HG03460 (cell line): ENCODE results near the gene ACTL8.

Experiments used
- ATAC-seq: cut with Tn5 transposase; IDR thresholded peaks from one replicate; pipeline ENCODE4 v1.9.1; 2021; ENCODE audit not compliant: unreplicated experiment

The ACTL8 gene

DNA sequence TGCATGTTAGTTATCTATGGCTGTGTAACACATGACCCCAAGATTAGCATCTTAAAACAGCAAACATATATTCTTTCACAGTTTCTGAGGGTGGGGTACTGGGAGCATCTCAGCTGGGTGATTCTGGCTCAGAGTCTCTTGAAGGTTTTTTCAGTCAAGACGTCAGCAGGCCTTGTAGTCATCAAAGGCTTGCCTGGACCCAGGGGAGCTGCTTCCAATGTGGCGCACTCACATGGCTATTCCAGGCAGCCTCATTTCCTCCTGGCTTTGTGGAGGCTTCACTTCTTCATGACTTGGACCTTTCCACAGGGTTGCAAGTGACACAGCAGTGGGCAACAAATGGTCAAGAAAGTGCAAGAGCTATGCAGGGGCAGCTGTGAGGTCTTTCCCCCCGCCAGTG, 114.7 kb downstream of the ACTL8 start:
- ATAC-seq: no peak

DNA sequence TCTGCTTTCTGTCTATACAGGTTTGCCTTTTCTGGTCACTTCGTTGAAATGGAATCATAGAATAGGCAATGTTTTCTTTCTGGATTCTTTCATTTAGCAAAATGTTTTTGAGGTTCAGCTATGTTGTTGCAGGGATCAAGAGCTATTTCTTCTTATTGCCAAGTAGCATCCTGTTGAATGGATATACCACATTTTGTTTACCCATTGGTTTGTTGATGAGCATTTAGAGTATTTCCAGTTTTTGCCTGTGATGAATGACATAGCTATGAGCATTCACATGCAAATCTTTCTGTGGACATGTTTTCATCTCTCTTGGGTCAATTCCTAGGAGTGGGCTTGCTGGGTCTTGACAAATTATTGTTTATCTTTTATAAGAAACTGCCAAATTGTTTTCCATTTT, 115.5 kb downstream of the ACTL8 start:
- ATAC-seq: no peak

DNA sequence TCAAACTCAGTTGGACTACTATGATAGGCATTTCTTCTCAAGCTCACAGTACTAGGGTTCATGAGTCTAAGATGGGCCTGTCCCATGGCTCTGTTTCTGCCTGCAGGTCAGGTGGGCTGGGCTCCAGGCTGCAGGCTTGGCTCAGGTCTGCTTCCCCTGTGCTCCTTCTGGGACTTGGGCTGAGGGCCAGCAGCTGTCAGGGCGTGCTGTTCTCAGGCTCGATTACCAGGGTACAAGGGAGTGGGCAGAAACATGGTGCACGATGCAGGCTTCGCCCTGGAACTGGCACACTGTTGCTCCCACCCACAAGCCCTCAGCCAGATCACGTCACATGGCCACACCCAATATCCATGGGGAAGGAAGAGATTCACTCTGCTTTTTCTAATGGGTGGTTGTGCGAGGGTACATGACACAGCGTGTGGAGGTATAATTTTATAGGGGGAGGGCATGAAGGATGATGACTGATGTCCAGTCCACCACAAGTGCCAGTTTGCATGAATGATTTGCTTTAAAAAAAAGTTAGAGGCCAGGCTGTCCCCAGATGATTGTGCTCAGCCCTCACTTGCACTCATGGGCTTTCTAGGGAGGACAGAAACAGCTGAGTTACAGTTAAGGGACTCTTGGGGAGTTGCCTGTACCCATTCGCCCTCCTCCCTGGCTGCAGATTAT, 118.0 kb downstream of the ACTL8 start:
- no peak for ATAC-seq

DNA sequence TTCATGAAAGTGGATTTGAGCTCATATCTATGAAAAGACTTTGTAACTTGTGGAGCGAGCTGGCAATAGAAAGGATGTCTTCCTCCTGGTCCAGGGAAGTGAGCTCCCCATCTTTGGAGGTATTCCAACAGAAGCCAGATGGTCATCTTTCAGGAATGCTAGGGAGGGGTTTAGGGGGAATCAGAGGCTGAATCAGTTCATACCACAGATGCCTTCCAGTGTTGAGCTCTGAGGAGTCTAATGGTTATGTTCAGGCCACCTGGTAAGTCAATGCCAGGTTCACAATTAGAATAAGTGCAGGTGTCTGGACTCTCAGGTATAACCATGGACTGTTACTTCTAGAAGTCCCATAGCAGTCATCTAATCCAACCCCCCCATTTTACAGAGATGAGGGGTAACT, 119.1 kb downstream of the ACTL8 start:
- ATAC-seq: no peak

DNA sequence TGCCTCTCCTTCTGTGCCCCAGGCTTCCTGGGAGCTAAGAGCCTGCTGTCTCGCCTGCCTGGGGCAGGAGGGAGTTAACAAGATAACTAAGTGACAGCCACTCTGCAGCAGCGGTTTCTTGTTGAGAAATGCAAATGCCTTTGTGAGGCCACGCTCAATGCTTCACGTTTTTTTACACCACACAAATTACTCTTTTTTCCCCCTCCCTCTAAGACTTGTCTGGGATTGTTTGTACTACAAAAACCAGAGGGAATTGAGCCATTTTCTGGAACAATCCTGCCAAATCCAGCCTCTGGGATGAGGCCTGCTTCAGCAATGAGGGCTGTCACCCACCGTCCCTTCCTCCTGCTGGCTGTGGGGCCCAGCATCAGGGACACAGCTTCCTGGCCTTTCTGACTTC, 119.6 kb downstream of the ACTL8 start:
- no peak for ATAC-seq

DNA sequence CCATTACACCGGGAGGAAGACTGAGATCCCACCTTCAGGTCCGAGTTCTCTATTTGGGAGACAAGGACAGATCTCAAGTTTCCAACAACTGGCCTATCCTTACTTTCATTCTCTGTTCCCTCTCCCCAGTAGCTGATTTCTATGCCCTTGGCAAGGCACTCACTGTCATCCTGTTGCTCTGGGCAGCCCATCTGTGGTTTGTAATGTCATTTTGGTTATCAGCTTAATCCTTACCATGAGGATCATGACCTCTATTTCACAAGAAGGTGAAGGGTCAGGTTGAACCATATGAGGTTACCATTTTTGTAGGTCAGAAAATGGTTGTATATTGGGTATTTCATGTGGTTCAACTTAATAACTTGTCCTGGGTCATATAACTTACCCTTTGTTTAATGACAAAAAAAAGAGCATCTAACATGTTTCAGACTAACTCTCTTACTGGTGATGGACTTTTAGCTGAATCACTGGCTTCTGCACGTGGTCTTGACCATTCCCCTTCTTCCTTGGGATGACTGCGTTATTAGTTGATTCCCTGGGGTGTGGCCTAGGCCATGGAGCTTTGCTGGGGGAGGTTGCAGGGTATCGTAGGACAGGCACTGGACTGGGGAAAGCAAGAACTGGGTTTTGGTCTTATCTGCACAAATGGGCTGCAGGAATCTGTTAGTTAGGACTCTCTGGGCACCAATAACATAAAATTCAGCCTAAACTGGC, 120.2 kb downstream of the ACTL8 start:
- no peak for ATAC-seq

DNA sequence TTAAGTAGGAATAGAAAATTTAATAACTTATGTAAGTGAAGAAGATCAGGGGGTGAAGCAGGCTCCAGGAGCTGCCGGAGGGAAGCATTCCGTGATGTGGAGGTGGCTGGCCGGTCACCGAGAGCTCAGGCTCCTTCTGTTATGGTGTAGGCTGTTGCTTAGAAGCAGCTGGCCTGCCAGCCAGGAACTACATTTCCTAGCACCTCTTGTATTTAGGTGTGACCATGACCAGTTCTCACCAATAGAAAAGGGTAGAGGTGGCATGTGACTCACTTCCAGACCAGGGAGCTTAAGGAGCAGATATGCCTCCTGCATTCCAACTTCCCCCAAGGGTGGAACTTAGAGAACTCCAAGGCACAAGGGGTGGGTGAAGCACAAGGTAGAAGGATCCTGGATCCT, 120.7 kb downstream of the ACTL8 start:
- no peak for ATAC-seq
